Measurements from ENCODE around the gene GPR179. TPM values are rescaled to one million over a fixed set of nuclear protein-coding genes. Genes with fewer than 3 reads are reported as not detected.

GPR179 gene
- total RNA-seq, 6 experiments from 2014 or later: 0.07 to 0.22 TPM; not detected in 4

- intact Hi-C loops (cut with DNase I): no loop called here
- DNase-seq (peak in 1 of 3 donors; percentile 4), ATAC-seq (no peak)
- Histone ChIP-seq H3K4me3 (no peak overlapping the region), H3K4me1 (no peaks in the 10 kb centered on the region), H3K9me3 (no peaks in the 10 kb centered on the region), H3K27me3 (no peaks in the 10 kb centered on the region), H3K36me3 (peaks cover 0 to 33% (median 9%) of the 10 kb centered on the region in 4 donors), H3K27ac (no peak overlapping the region)
- TF ChIP-seq CTCF (IDR thresholded peaks at IDR 0.05) (no peak), POLR2A (IDR thresholded peaks at IDR 0.05) (no peak)
- 92% methylated on average over 5 of the region's 8 CpGs for whole genome bisulfite sequencing (ENCODE audit: insufficient coverage, low coverage, low lambda C conversion rate, missing lambda C conversion rate)
Measured at GRCh38 chr17:38364741-38365140, 21.0 kb upstream of the GPR179 start.

GRCh38 chr17:38363016-38363415 is 19.3 kb upstream of the GPR179 start:
- H3K27me3 ChIP-seq: no peaks in the 10 kb centered on the region
- H3K9me3 ChIP-seq: no peaks in the 10 kb centered on the region
- no CpG with 5 or more reads among the region's 5 CpGs for WGBS (ENCODE audit: insufficient coverage, low coverage, low lambda C conversion rate, missing lambda C conversion rate)
- intact Hi-C loops (cut with DNase I): no loop called here
- TF ChIP-seq POLR2A (IDR thresholded peaks at IDR 0.05): no peak
- no peak for TF ChIP-seq CTCF (IDR thresholded peaks at IDR 0.05)
- DNase-seq (no peak), ATAC-seq (no peak)
- peaks cover 0 to 20% (median 3%) of the 10 kb centered on the region in 4 donors for H3K36me3 ChIP-seq
- H3K27ac ChIP-seq: no peak overlapping the region
- H3K4me1 ChIP-seq: peaks cover 0 to 13% (median 2%) of the 10 kb centered on the region in 4 donors
- H3K4me3 ChIP-seq: no peak overlapping the region

GRCh38 chr17:38361694-38362465 is 18.1 kb upstream of the GPR179 start:
- no peak overlapping the region for H3K27ac ChIP-seq
- intact Hi-C loops (cut with DNase I): no loop called here
- H3K4me1 ChIP-seq: peaks cover 0 to 22% (median 3%) of the 10 kb centered on the region in 4 donors
- no peak for TF ChIP-seq POLR2A (IDR thresholded peaks at IDR 0.05)
- H3K9me3 ChIP-seq: no peaks in the 10 kb centered on the region
- ATAC-seq (no peak), DNase-seq (no peak)
- H3K4me3 ChIP-seq: no peak overlapping the region
- H3K27me3 ChIP-seq: no peaks in the 10 kb centered on the region
- peaks cover 0 to 10% (median 0%) of the 10 kb centered on the region in 4 donors for H3K36me3 ChIP-seq
- WGBS (ENCODE audit: insufficient coverage, low coverage, low lambda C conversion rate, missing lambda C conversion rate): 91% methylated on average over 5 of the region's 5 CpGs

GRCh38 chr17:38358586-38359513 is 15.1 kb upstream of the GPR179 start:
- H3K27me3 ChIP-seq: no peaks in the 10 kb centered on the region
- no peak overlapping the region for H3K4me3 ChIP-seq
- no peaks in the 10 kb centered on the region for H3K9me3 ChIP-seq
- H3K27ac ChIP-seq: no peak overlapping the region
- TF ChIP-seq CTCF (IDR thresholded peaks at IDR 0.05) (no peak), POLR2A (IDR thresholded peaks at IDR 0.05) (no peak)
- no peak for DNase-seq
- peaks cover 0 to under 1% (median 0%) of the 10 kb centered on the region in 4 donors for H3K36me3 ChIP-seq
- intact Hi-C loops (cut with DNase I): no loop called here
- WGBS (ENCODE audit: insufficient coverage, low coverage, low lambda C conversion rate, missing lambda C conversion rate): 36% methylated on average over 5 of the region's 9 CpGs
- ATAC-seq: peak; percentile 30 to 56 (median 36)
- peaks cover 0 to 23% (median 3%) of the 10 kb centered on the region in 4 donors for H3K4me1 ChIP-seq
